Measurements from ENCODE around the gene WDR49.

WDR49 gene

GRCh38 chr3:167487556-167487955 lies 166.2 kb downstream of the WDR49 start:
- no peak for DNase-seq (ENCODE audit: low spot score)

GRCh38 chr3:167484551-167484950 lies 169.2 kb downstream of the WDR49 start:
- no peak for DNase-seq (ENCODE audit: low spot score)

GRCh38 chr3:167483708-167484475 lies 169.8 kb downstream of the WDR49 start:
- DNase-seq (ENCODE audit: low spot score) = no peak

GRCh38 chr3:167481164-167481563 lies 172.6 kb downstream of the WDR49 start:
- no peak for DNase-seq (ENCODE audit: low spot score)

GRCh38 chr3:167480748-167481147 lies 173.0 kb downstream of the WDR49 start:
- DNase-seq (ENCODE audit: low spot score) = no peak

GRCh38 chr3:167473863-167474262 lies 179.9 kb downstream of the WDR49 start, which contains the start of gene SERPINI2:
TSS of gene SERPINI2 (minus strand) at chr3:167474042. CDS start at chr3:167471834, 2,208 bp downstream.
- DNase-seq (ENCODE audit: low spot score) = no peak

GRCh38 chr3:167469381-167469780 lies 184.4 kb downstream of the WDR49 start:
- no peak for DNase-seq (ENCODE audit: low spot score)

- DNase-seq (ENCODE audit: low spot score) = no peak
Observed at GRCh38 chr3:167467848-167468611, 185.7 kb downstream of the WDR49 start.

- DNase-seq (ENCODE audit: low spot score) = no peak
Observed at GRCh38 chr3:167466966-167467365, 186.8 kb downstream of the WDR49 start.

GRCh38 chr3:167456157-167456799 lies 197.5 kb downstream of the WDR49 start:
- DNase-seq (ENCODE audit: low spot score) = no peak

GRCh38 chr3:167453815-167454214 lies 199.9 kb downstream of the WDR49 start:
- DNase-seq (ENCODE audit: low spot score) = no peak

- no peak for DNase-seq (ENCODE audit: low spot score)
Observed at GRCh38 chr3:167451282-167451681, 202.5 kb downstream of the WDR49 start.

GRCh38 chr3:167450675-167451074 lies 203.1 kb downstream of the WDR49 start:
- DNase-seq (ENCODE audit: low spot score) = no peak

GRCh38 chr3:167450195-167450594 lies 203.5 kb downstream of the WDR49 start:
- no peak for DNase-seq (ENCODE audit: low spot score)

- DNase-seq (ENCODE audit: low spot score) = no peak
Observed at GRCh38 chr3:167445491-167445890, 208.3 kb downstream of the WDR49 start.

- DNase-seq (ENCODE audit: low spot score) = no peak
Observed at GRCh38 chr3:167441256-167441655, 212.5 kb downstream of the WDR49 start.

- no peak for DNase-seq (ENCODE audit: low spot score)
Observed at GRCh38 chr3:167437428-167438139, 216.2 kb downstream of the WDR49 start.

All from activated CD4-positive, alpha-beta T cell treated with anti-CD3 and anti-CD28 coated beads, Interleukin-2, Interleukin-4, amounts not matched to agents 100 ng/mL and 50 ng/mL, durations not matched to agents 16 hours and 8 hours (primary cell).